Measurements from ENCODE around the gene MAPKAPK3.
"Not testable (repeated sequence)": the region's sequence is repeated elsewhere in the genome, so short reads cannot be mapped to it uniquely, and the experiment has no call there.

MAPKAPK3 gene

GRCh38 chr3:50662408-50662807, 45.5 kb downstream of the MAPKAPK3 start:
- Histone ChIP-seq H3K9me3 (ENCODE audit: control extremely low read depth in 1 of 5, control insufficient read depth in 4 of 5, insufficient read depth in 2 of 5, low read depth in 1 of 5, low read length in 4 of 5) (no peaks in the 10 kb centered on the region), H3K27me3 (replicated peaks in 2 of 5; ENCODE audit: control insufficient read depth in 4 of 5, insufficient read depth in 5 of 5, low read length in 4 of 5) (no peaks in the 10 kb centered on the region), H3K4me1 (ENCODE audit: control extremely low read depth in 1 of 4, control insufficient read depth in 4 of 4, insufficient read depth in 4 of 4, low read length in 3 of 4) (peaks cover 0 to 9% (median 7%) of the 10 kb centered on the region in 4 experiments), H3K4me3 (ENCODE audit: control insufficient read depth in 1 of 7, extremely low read depth in 1 of 7, insufficient read depth in 4 of 7, low read depth in 2 of 7, low read length in 6 of 7) (no peak overlapping the region), H3K36me3 (ENCODE audit: control insufficient read depth in 4 of 4, insufficient read depth in 4 of 4, low read length in 3 of 4) (no peaks in the 10 kb centered on the region), H3K27ac (ENCODE audit: insufficient read depth in 1 of 2, low read depth in 1 of 2, low read length in 2 of 2, poor library complexity in 1 of 2, severe bottlenecking in 2 of 2) (no peak overlapping the region)
- POLR2A ChIA-PET = interaction anchor here (0.6 kb wide), 1 partner anchor 127 kb away, joined by 6 read pairs; no protein-coding TSS in a partner anchor
- no peak for DNase-seq
- CTCF ChIA-PET = interaction anchor here (1.8 to 1.9 kb wide), 2 partner anchors 10 to 13 kb away, joined by 4 to 5 read pairs; no protein-coding TSS in a partner anchor
- WGBS (ENCODE audit: insufficient coverage) = 70% methylated on average over 2 of the region's 2 CpGs

GRCh38 chr3:50665081-50665840, 48.3 kb downstream of the MAPKAPK3 start:
- no peaks in the 10 kb centered on the region for H3K9me3 ChIP-seq (ENCODE audit: control extremely low read depth in 1 of 5, control insufficient read depth in 4 of 5, insufficient read depth in 2 of 5, low read depth in 1 of 5, low read length in 4 of 5)
- H3K27ac ChIP-seq (ENCODE audit: insufficient read depth in 1 of 2, low read depth in 1 of 2, low read length in 2 of 2, poor library complexity in 1 of 2, severe bottlenecking in 2 of 2) = no peak overlapping the region
- H3K27me3 ChIP-seq (replicated peaks in 2 of 5; ENCODE audit: control insufficient read depth in 4 of 5, insufficient read depth in 5 of 5, low read length in 4 of 5) = no peaks in the 10 kb centered on the region
- DNase-seq = peak; percentile 6 to 54 (median 49)
- WGBS (ENCODE audit: insufficient coverage) = 93% methylated on average over 5 of the region's 5 CpGs
- H3K4me1 ChIP-seq (ENCODE audit: control extremely low read depth in 1 of 4, control insufficient read depth in 4 of 4, insufficient read depth in 4 of 4, low read length in 3 of 4) = peaks cover 0 to 9% (median 7%) of the 10 kb centered on the region in 4 experiments
- POLR2A ChIA-PET = no interaction called here
- H3K36me3 ChIP-seq (ENCODE audit: control insufficient read depth in 4 of 4, insufficient read depth in 4 of 4, low read length in 3 of 4) = no peaks in the 10 kb centered on the region
- H3K4me3 ChIP-seq (ENCODE audit: control insufficient read depth in 1 of 7, extremely low read depth in 1 of 7, insufficient read depth in 4 of 7, low read depth in 2 of 7, low read length in 6 of 7) = no peak overlapping the region
- CTCF ChIA-PET = interaction anchor here (0.9 to 1.5 kb wide), 3 partner anchors 10 to 24 kb away, joined by 3 read pairs; no protein-coding TSS in a partner anchor

GRCh38 chr3:50665841-50666115, 48.8 kb downstream of the MAPKAPK3 start:
- DNase-seq; POLR2A ChIA-PET; H3K36me3 ChIP-seq (ENCODE audit: control insufficient read depth in 4 of 4, insufficient read depth in 4 of 4, low read length in 3 of 4): not testable (repeated sequence)

GRCh38 chr3:50666837-50667236, 49.9 kb downstream of the MAPKAPK3 start:
- no CpG with 5 or more reads among the region's 1 CpG for WGBS (ENCODE audit: insufficient coverage)
- no peaks in the 10 kb centered on the region for H3K9me3 ChIP-seq (ENCODE audit: control extremely low read depth in 1 of 5, control insufficient read depth in 4 of 5, insufficient read depth in 2 of 5, low read depth in 1 of 5, low read length in 4 of 5)
- ChIA-PET POLR2A (no interaction called here), CTCF (interaction anchor here (1.2 to 2.3 kb wide), 2 partner anchors 8 to 14 kb away, joined by 6 to 10 read pairs; partner anchors contain the start of gene DOCK3)
- peaks cover 0 to 9% (median 7%) of the 10 kb centered on the region in 4 experiments for H3K4me1 ChIP-seq (ENCODE audit: control extremely low read depth in 1 of 4, control insufficient read depth in 4 of 4, insufficient read depth in 4 of 4, low read length in 3 of 4)
- H3K4me3 ChIP-seq (ENCODE audit: control insufficient read depth in 1 of 7, extremely low read depth in 1 of 7, insufficient read depth in 4 of 7, low read depth in 2 of 7, low read length in 6 of 7) = no peak overlapping the region
- DNase-seq = no peak
- no peak overlapping the region for H3K27ac ChIP-seq (ENCODE audit: insufficient read depth in 1 of 2, low read depth in 1 of 2, low read length in 2 of 2, poor library complexity in 1 of 2, severe bottlenecking in 2 of 2)
- H3K36me3 ChIP-seq (ENCODE audit: control insufficient read depth in 4 of 4, insufficient read depth in 4 of 4, low read length in 3 of 4) = no peaks in the 10 kb centered on the region
- H3K27me3 ChIP-seq (replicated peaks in 2 of 5; ENCODE audit: control insufficient read depth in 4 of 5, insufficient read depth in 5 of 5, low read length in 4 of 5) = peaks cover 0 to 3% (median 0%) of the 10 kb centered on the region in 5 experiments

More at GRCh38 chr3:50665841-50666115, 48.8 kb downstream of the MAPKAPK3 start:
- CTCF ChIA-PET = interaction anchor here (2.3 kb wide), 1 partner anchor 10 kb away, joined by 10 read pairs; the partner anchor contains the start of gene DOCK3
- not testable (repeated sequence) for H3K27me3 ChIP-seq (replicated peaks in 2 of 5; ENCODE audit: control insufficient read depth in 4 of 5, insufficient read depth in 5 of 5, low read length in 4 of 5); H3K9me3 ChIP-seq (ENCODE audit: control extremely low read depth in 1 of 5, control insufficient read depth in 4 of 5, insufficient read depth in 2 of 5, low read depth in 1 of 5, low read length in 4 of 5); H3K27ac ChIP-seq (ENCODE audit: insufficient read depth in 1 of 2, low read depth in 1 of 2, low read length in 2 of 2, poor library complexity in 1 of 2, severe bottlenecking in 2 of 2); H3K4me1 ChIP-seq (ENCODE audit: control extremely low read depth in 1 of 4, control insufficient read depth in 4 of 4, insufficient read depth in 4 of 4, low read length in 3 of 4); H3K4me3 ChIP-seq (ENCODE audit: control insufficient read depth in 1 of 7, extremely low read depth in 1 of 7, insufficient read depth in 4 of 7, low read depth in 2 of 7, low read length in 6 of 7)
- 49% methylated on average over 6 of the region's 9 CpGs for WGBS (ENCODE audit: insufficient coverage)

GRCh38 chr3:50671331-50671730, 54.4 kb downstream of the MAPKAPK3 start:
- H3K9me3 ChIP-seq (ENCODE audit: control extremely low read depth in 1 of 5, control insufficient read depth in 4 of 5, insufficient read depth in 2 of 5, low read depth in 1 of 5, low read length in 4 of 5) = no peaks in the 10 kb centered on the region
- DNase-seq = peak; percentile 2 to 57 (median 33)
- ChIA-PET CTCF (interaction anchor here (0.5 to 1.0 kb wide), 3 partner anchors 17 to 57 kb away, joined by 3 read pairs; no protein-coding TSS in a partner anchor), POLR2A (no interaction called here)
- no peaks in the 10 kb centered on the region for H3K36me3 ChIP-seq (ENCODE audit: control insufficient read depth in 4 of 4, insufficient read depth in 4 of 4, low read length in 3 of 4)
- WGBS (ENCODE audit: insufficient coverage) = 82% methylated on average over 4 of the region's 4 CpGs
- peaks cover 0 to 22% (median 13%) of the 10 kb centered on the region in 5 experiments for H3K27me3 ChIP-seq (replicated peaks in 2 of 5; ENCODE audit: control insufficient read depth in 4 of 5, insufficient read depth in 5 of 5, low read length in 4 of 5)
- H3K4me3 ChIP-seq (ENCODE audit: control insufficient read depth in 1 of 7, extremely low read depth in 1 of 7, insufficient read depth in 4 of 7, low read depth in 2 of 7, low read length in 6 of 7) = no peak overlapping the region
- peaks cover 0 to 16% (median 13%) of the 10 kb centered on the region in 4 experiments for H3K4me1 ChIP-seq (ENCODE audit: control extremely low read depth in 1 of 4, control insufficient read depth in 4 of 4, insufficient read depth in 4 of 4, low read length in 3 of 4)
- no peak overlapping the region for H3K27ac ChIP-seq (ENCODE audit: insufficient read depth in 1 of 2, low read depth in 1 of 2, low read length in 2 of 2, poor library complexity in 1 of 2, severe bottlenecking in 2 of 2)

- H3K4me1 ChIP-seq (ENCODE audit: control extremely low read depth in 1 of 4, control insufficient read depth in 4 of 4, insufficient read depth in 4 of 4, low read length in 3 of 4) = peaks cover 0 to 16% (median 13%) of the 10 kb centered on the region in 4 experiments
- ChIA-PET POLR2A (no interaction called here), CTCF (interaction anchor here (1.5 to 2.0 kb wide), 2 partner anchors 58 to 100 kb away, joined by 4 to 8 read pairs; no protein-coding TSS in a partner anchor)
- H3K36me3 ChIP-seq (ENCODE audit: control insufficient read depth in 4 of 4, insufficient read depth in 4 of 4, low read length in 3 of 4) = no peaks in the 10 kb centered on the region
- DNase-seq = peak in 1 of 3 donors; percentile 26
- peaks cover 0 to 25% (median 23%) of the 10 kb centered on the region in 5 experiments for H3K27me3 ChIP-seq (replicated peaks in 2 of 5; ENCODE audit: control insufficient read depth in 4 of 5, insufficient read depth in 5 of 5, low read length in 4 of 5)
- WGBS (ENCODE audit: insufficient coverage) = 94% methylated on average over 3 of the region's 3 CpGs
- H3K9me3 ChIP-seq (ENCODE audit: control extremely low read depth in 1 of 5, control insufficient read depth in 4 of 5, insufficient read depth in 2 of 5, low read depth in 1 of 5, low read length in 4 of 5) = no peaks in the 10 kb centered on the region
- H3K4me3 ChIP-seq (ENCODE audit: control insufficient read depth in 1 of 7, extremely low read depth in 1 of 7, insufficient read depth in 4 of 7, low read depth in 2 of 7, low read length in 6 of 7) = no peak overlapping the region
- no peak overlapping the region for H3K27ac ChIP-seq (ENCODE audit: insufficient read depth in 1 of 2, low read depth in 1 of 2, low read length in 2 of 2, poor library complexity in 1 of 2, severe bottlenecking in 2 of 2)
Observed at GRCh38 chr3:50672656-50673055, 55.7 kb downstream of the MAPKAPK3 start.

GRCh38 chr3:50673931-50674330, 57.0 kb downstream of the MAPKAPK3 start:
- Histone ChIP-seq H3K9me3 (ENCODE audit: control extremely low read depth in 1 of 5, control insufficient read depth in 4 of 5, insufficient read depth in 2 of 5, low read depth in 1 of 5, low read length in 4 of 5) (no peaks in the 10 kb centered on the region), H3K4me1 (ENCODE audit: control extremely low read depth in 1 of 4, control insufficient read depth in 4 of 4, insufficient read depth in 4 of 4, low read length in 3 of 4) (peaks cover 0 to 16% (median 13%) of the 10 kb centered on the region in 4 experiments), H3K4me3 (ENCODE audit: control insufficient read depth in 1 of 7, extremely low read depth in 1 of 7, insufficient read depth in 4 of 7, low read depth in 2 of 7, low read length in 6 of 7) (peak overlapping the region in 1 of 7 experiments; percentile 63), H3K27ac (ENCODE audit: insufficient read depth in 1 of 2, low read depth in 1 of 2, low read length in 2 of 2, poor library complexity in 1 of 2, severe bottlenecking in 2 of 2) (no peak overlapping the region), H3K27me3 (replicated peaks in 2 of 5; ENCODE audit: control insufficient read depth in 4 of 5, insufficient read depth in 5 of 5, low read length in 4 of 5) (peaks cover 0 to 26% (median 25%) of the 10 kb centered on the region in 5 experiments), H3K36me3 (ENCODE audit: control insufficient read depth in 4 of 4, insufficient read depth in 4 of 4, low read length in 3 of 4) (no peaks in the 10 kb centered on the region)
- DNase-seq = peak; percentile 2 to 52 (median 40)
- ChIA-PET CTCF (interaction anchor here (1.5 to 2.4 kb wide), 4 partner anchors 7 to 102 kb away, joined by 4 to 10 read pairs (median 6); no protein-coding TSS in a partner anchor), POLR2A (no interaction called here)
- 54% methylated on average over 3 of the region's 3 CpGs for WGBS (ENCODE audit: insufficient coverage)

All from common myeloid progenitor, CD34-positive (primary cell).